Keratinocyte (primary cell): ENCODE measurements around the gene MSANTD3. TPM values are rescaled to one million over a fixed set of nuclear protein-coding genes. Genes with fewer than 3 reads are reported as not detected.
"Not testable (repeated sequence)": the region's sequence is repeated elsewhere in the genome, so short reads cannot be mapped to it uniquely, and the experiment has no call there.

Experiments used
- DNase-seq: peaks from one replicate; pipeline ENCODE4 v3.0.0-alpha.2; 2011; ENCODE audit warnings: low read depth, missing footprints, low spot score
- FAIRE-seq: peaks from 2 replicates; lab custom pipeline; 2011; peaks lifted over from hg19 to GRCh38; lab: Jason Lieb, UNC
- H2AFZ ChIP-seq: 2 replicates; pipeline ENCODE4 v1.6.0; 2012; ENCODE audit warnings: low read length, control low read depth, inconsistent platforms; ENCODE audit not compliant: control insufficient read depth
- H3K27ac ChIP-seq: 2 replicates; pipeline ENCODE4 v1.5.1; 2011; ENCODE audit warnings: low read length; ENCODE audit not compliant: control insufficient read depth, insufficient read depth
- H3K27me3 ChIP-seq: 3 replicates; pipeline ENCODE4 v1.6.0; 2011; ENCODE audit warnings: low read length; ENCODE audit not compliant: control insufficient read depth, insufficient read depth; ENCODE audit errors: extremely low read depth
- H3K36me3 ChIP-seq, 2 experiments: 2 replicates in 1 of 2; 3 replicates in 1 of 2; pipeline ENCODE4 v1.5.1; 2011; ENCODE audit warnings: low read length in 2 of 2, mild to moderate bottlenecking in 1 of 2; ENCODE audit not compliant: control insufficient read depth in 2 of 2, insufficient read depth in 2 of 2; ENCODE audit errors: extremely low read depth in 1 of 2
- H3K4me1 ChIP-seq: 3 replicates; pipeline ENCODE4 v1.5.1; 2011; ENCODE audit warnings: low read length; ENCODE audit not compliant: control insufficient read depth, insufficient read depth; ENCODE audit errors: extremely low read depth
- H3K4me2 ChIP-seq: 3 replicates; pipeline ENCODE4 v1.6.0; 2011; ENCODE audit warnings: low read depth, low read length; ENCODE audit not compliant: control insufficient read depth, insufficient read depth; ENCODE audit errors: extremely low read depth
- H3K4me3 ChIP-seq, 3 experiments: fragments of 200-600 bp in 1 of 3; sonication (generic) in 1 of 3; 2 replicates in 2 of 3; 3 replicates in 1 of 3; pipeline ENCODE4 v1.5.1; 2011 to 2016; ENCODE audit warnings: low read length in 3 of 3, mild to moderate bottlenecking in 3 of 3, control low read depth in 2 of 3, inconsistent platforms in 1 of 3, low read depth in 1 of 3, mixed read lengths in 1 of 3, mixed run types in 1 of 3, moderate library complexity in 1 of 3; ENCODE audit not compliant: control insufficient read depth in 2 of 3, insufficient read depth in 2 of 3; ENCODE audit errors: extremely low read depth in 1 of 3
- H3K79me2 ChIP-seq: 2 replicates; pipeline ENCODE4 v1.6.0; 2012; ENCODE audit warnings: low read length; ENCODE audit not compliant: control insufficient read depth, insufficient read depth
- H3K9ac ChIP-seq: 3 replicates; pipeline ENCODE4 v1.6.0; 2011; ENCODE audit warnings: low read length; ENCODE audit not compliant: control insufficient read depth, insufficient read depth; ENCODE audit errors: extremely low read depth
- H3K9me1 ChIP-seq: 3 replicates; pipeline ENCODE4 v1.6.0; 2011; ENCODE audit warnings: low read length; ENCODE audit not compliant: control insufficient read depth, insufficient read depth; ENCODE audit errors: extremely low read depth
- H3K9me3 ChIP-seq: 2 replicates; pipeline ENCODE4 v1.5.1; 2012; ENCODE audit warnings: low read depth, low read length; ENCODE audit not compliant: control insufficient read depth
- H4K20me1 ChIP-seq: 3 replicates; pipeline ENCODE4 v1.6.0; 2011; ENCODE audit warnings: low read length; ENCODE audit not compliant: control insufficient read depth, insufficient read depth; ENCODE audit errors: extremely low read depth
- CTCF ChIP-seq, 3 experiments: IDR thresholded peaks in 1 of 3; conservative IDR thresholded peaks in 1 of 3; optimal IDR thresholded peaks in 1 of 3; 2 replicates in 2 of 3; 3 replicates in 1 of 3; pipeline versions ENCODE3 to v1.5.1; 2011; ENCODE audit warnings: low read length in 3 of 3, mild to moderate bottlenecking in 3 of 3, moderate library complexity in 2 of 3, control low read depth in 1 of 3, inconsistent platforms in 1 of 3; ENCODE audit not compliant: insufficient read depth in 2 of 3; ENCODE audit errors: extremely low read depth in 1 of 3
- EZH2 ChIP-seq: IDR thresholded peaks from one replicate; pipeline ENCODE4 v1.6.1; 2012; ENCODE audit warnings: inconsistent platforms, mild to moderate bottlenecking, low read length, moderate library complexity
- dilution Hi-C: fragments of 300-500 bp; cut with MboI; formaldehyde crosslinking; loops from one replicate; pipeline ENCODE4 v1.7.0; 2020; ENCODE audit warnings: low sequenced_read_pairs; ENCODE audit not compliant: extremely low pct_ligation_motif_present
- polyA minus RNA-seq, 3 experiments: library from RNA; depleted of rRNA, polyadenylated mRNA; stranded (reverse); fragments of >200 nt; gene quantifications; 1 replicate in 1 of 3; 2 replicates in 1 of 3; 3 replicates in 1 of 3; pipeline ENCODE4 v1.2.3, GENCODE V29; 2011
- polyA plus RNA-seq, 5 experiments: library from polyadenylated mRNA; depleted of rRNA in 3 of 5; stranded (reverse) in 3 of 5; stranded (forward) in 1 of 5; unstranded in 1 of 5; fragments of >200 nt; gene quantifications; 1 replicate in 1 of 5; 2 replicates in 3 of 5; 3 replicates in 1 of 5; pipeline versions ENCODE4 v1.2.1 to v1.2.3, GENCODE V29; 2011 to 2012; ENCODE audit warnings: missing spikeins in 2 of 5, low read depth in 1 of 5, low replicate concordance in 1 of 5

MSANTD3 gene
- polyA plus RNA-seq (23.3 to 66.2 TPM (median 50.7 TPM) in 3 replicates), polyA minus RNA-seq (10.5 to 28.8 TPM (median 22.3 TPM) in 3 replicates)
- polyA plus RNA-seq (2011; ENCODE audit: low read depth), result 11.4 TPM
- 41.4 and 49.1 TPM in 2 replicates for polyA plus RNA-seq (2011; cell fraction: cytosol; rRNA removed)
- polyA plus RNA-seq (2011; cell fraction: nucleus; rRNA removed), result 24.3 and 30.9 TPM in 2 replicates
- polyA plus RNA-seq (2012; ENCODE audit: low replicate concordance), result 19.7 and 52.1 TPM in 2 replicates
- 42.0 TPM for polyA minus RNA-seq (2011; cell fraction: cytosol; rRNA and poly(A)+ RNA removed)
- polyA minus RNA-seq (2011; cell fraction: nucleus; rRNA and poly(A)+ RNA removed), result 9.6 and 15.5 TPM in 2 replicates

GRCh38 chr9:100426530-100427365, at the start of gene MSANTD3:
Gene MSANTD3, plus strand, starts transcription at chr9:100427143. Its CDS starts 14,796 bp downstream, at chr9:100441939.
- DNase-seq, result no peak
- peak within 1 kb of the TSS; percentile 74 to 93 (median 92) for H3K4me3 ChIP-seq
- peaks cover 35% of the 10 kb centered on the region for H3K79me2 ChIP-seq
- dilution Hi-C loops, result no loop called here
- peak within 1 kb of the TSS; percentile 95 for H3K9ac ChIP-seq
- TF ChIP-seq EZH2 (no peak), CTCF (optimal IDR thresholded peaks at IDR 0.05 in 1 of 3, IDR thresholded peaks at IDR 0.05 in 1 of 3, conservative IDR thresholded peaks at IDR 0.05 in 1 of 3; ENCODE audit: extremely low read depth in 1 of 3, insufficient read depth in 2 of 3, low read length in 3 of 3) (peak in 1 of 3 experiments; percentile 8)
- no peaks in the 10 kb centered on the region for H3K27me3 ChIP-seq
- peak within 1 kb of the TSS; percentile 88 for H2AFZ ChIP-seq
- peak; percentile 64 for FAIRE-seq
- peak within 1 kb of the TSS; percentile 99 for H3K27ac ChIP-seq
- no peaks in the 10 kb centered on the region for H3K9me3 ChIP-seq
- no peaks in the 10 kb centered on the region for H4K20me1 ChIP-seq
- no peaks in the 10 kb centered on the region for H3K36me3 ChIP-seq
- peaks cover 39% of the 10 kb centered on the region for H3K4me1 ChIP-seq
- no peaks in the 10 kb centered on the region for H3K9me1 ChIP-seq
- peak within 1 kb of the TSS; percentile 94 for H3K4me2 ChIP-seq

GRCh38 chr9:100379862-100380261, 47.1 kb upstream of the MSANTD3 start:
- FAIRE-seq (peak; percentile 61), DNase-seq (no peak)
- no peak overlapping the region for H3K9ac ChIP-seq
- peaks cover 17% of the 10 kb centered on the region for H3K4me1 ChIP-seq
- peak overlapping the region; percentile 84 for H2AFZ ChIP-seq
- no peaks in the 10 kb centered on the region for H3K27me3 ChIP-seq
- H4K20me1 ChIP-seq, result no peaks in the 10 kb centered on the region
- no peaks in the 10 kb centered on the region for H3K36me3 ChIP-seq
- H3K79me2 ChIP-seq, result no peaks in the 10 kb centered on the region
- TF ChIP-seq CTCF (optimal IDR thresholded peaks at IDR 0.05 in 1 of 3, IDR thresholded peaks at IDR 0.05 in 1 of 3, conservative IDR thresholded peaks at IDR 0.05 in 1 of 3; ENCODE audit: extremely low read depth in 1 of 3, insufficient read depth in 2 of 3, low read length in 3 of 3), result no peak
- TF ChIP-seq EZH2, result no peak
- H3K9me1 ChIP-seq, result no peaks in the 10 kb centered on the region
- H3K27ac ChIP-seq, result peak overlapping the region; percentile 68
- dilution Hi-C loops, result no loop called here
- H3K4me3 ChIP-seq, result no peak overlapping the region
- peak overlapping the region; percentile 32 for H3K4me2 ChIP-seq
- no peaks in the 10 kb centered on the region for H3K9me3 ChIP-seq

GRCh38 chr9:100392989-100393388, 34.0 kb upstream of the MSANTD3 start:
- DNase-seq, H3K9me3 ChIP-seq, H4K20me1 ChIP-seq, H3K4me1 ChIP-seq, H2AFZ ChIP-seq, H3K27ac ChIP-seq, H3K9ac ChIP-seq, FAIRE-seq, H3K79me2 ChIP-seq, H3K4me2 ChIP-seq, H3K27me3 ChIP-seq, H3K4me3 ChIP-seq, H3K9me1 ChIP-seq, H3K36me3 ChIP-seq, dilution Hi-C loops: not testable (repeated sequence)
